Measurements from ENCODE around the gene TBC1D8.

GRCh38 chr2:101107241-101107640 lies 43.9 kb downstream of the TBC1D8 start:
- TF ChIP-seq CTCF (IDR thresholded peaks at IDR 0.05) (no peak), POLR2A (IDR thresholded peaks at IDR 0.05) (no peak)

Measured in body of pancreas (tissue), 4 donors.